ENCODE data around the gene CCSAP.
"Not testable (repeated sequence)": the region's sequence is repeated elsewhere in the genome, so short reads cannot be mapped to it uniquely, and the experiment has no call there.

CCSAP gene, protein sequence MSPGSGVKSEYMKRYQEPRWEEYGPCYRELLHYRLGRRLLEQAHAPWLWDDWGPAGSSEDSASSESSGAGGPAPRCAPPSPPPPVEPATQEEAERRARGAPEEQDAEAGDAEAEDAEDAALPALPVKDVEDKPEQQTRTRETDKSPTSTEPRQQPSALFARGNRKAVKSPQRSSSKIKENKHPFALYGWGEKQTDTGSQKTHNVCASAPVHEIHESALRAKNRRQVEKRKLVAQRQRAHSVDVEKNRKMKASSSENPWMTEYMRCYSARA

DNA sequence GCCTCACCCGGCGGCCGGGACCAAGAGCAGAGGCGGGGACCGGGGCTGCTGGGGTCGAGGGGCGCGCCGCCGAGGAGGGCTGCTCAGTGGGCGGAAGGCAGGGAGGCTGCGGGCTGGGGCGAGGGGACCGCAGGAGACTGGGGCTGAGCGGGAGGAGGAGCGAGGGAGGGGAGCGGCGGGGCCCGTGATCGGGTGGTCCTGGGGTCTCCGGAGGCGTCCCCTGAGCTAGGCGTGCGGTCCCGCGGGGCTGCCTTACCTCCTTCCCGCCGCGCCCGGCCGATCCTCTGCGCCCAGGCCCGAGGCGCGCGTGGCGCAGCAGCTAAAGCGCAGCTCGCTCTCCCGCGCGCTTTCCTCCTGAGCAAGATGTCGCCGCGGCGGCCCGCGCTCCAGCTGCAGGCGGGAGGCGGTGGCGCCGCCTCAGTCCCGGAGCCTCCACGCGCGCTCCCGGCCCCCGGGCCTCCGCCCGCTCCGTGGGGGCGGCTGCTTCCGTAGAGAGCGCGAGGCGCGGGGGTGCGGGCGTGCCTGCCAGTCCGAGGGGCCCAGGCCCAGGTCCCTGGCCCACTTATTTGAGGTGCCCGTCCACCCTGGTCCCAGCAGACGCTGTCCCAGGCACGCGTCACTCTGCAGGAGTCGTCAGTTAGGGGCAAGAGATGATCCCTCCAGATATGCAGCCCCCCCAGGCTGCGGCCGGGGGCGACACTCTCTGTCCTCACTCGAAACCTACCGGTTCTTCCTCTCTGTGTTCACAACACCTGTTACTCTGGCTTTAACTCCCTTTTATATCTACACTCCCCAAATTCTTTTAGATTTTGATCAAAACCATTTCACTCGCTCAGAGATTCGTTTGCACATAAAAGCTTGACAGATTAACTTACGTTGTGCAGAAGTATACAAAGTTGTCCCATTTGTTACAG is at the start of gene CCSAP:
TSS of gene CCSAP (minus strand) at position 392 of the 914 bp plus-strand sequence. CDS start 582 bp downstream, outside the sequence.
- DNase-seq (ENCODE audit: low spot score): peak; percentile 26

DNA sequence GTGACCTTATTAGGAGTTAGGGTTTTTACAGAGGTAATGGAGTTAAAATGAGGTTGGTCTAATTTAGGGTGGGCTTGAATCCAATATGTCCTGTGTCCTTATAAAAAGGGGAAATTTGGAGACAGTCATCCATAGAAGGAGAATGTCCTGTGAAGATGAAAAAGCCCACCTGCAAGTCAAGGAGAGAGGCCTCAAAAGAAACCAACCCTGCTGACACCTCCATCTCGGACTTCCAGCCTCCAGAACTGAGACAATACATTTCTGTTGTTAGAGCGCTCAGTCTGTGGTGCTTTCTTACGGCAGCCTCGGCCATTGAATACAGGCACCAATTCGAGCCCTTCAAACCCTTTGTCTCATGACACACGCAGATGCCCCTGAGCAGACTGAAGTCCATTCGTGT is 47.3 kb upstream of the CCSAP start:
- DNase-seq (ENCODE audit: low spot score): no peak

DNA sequence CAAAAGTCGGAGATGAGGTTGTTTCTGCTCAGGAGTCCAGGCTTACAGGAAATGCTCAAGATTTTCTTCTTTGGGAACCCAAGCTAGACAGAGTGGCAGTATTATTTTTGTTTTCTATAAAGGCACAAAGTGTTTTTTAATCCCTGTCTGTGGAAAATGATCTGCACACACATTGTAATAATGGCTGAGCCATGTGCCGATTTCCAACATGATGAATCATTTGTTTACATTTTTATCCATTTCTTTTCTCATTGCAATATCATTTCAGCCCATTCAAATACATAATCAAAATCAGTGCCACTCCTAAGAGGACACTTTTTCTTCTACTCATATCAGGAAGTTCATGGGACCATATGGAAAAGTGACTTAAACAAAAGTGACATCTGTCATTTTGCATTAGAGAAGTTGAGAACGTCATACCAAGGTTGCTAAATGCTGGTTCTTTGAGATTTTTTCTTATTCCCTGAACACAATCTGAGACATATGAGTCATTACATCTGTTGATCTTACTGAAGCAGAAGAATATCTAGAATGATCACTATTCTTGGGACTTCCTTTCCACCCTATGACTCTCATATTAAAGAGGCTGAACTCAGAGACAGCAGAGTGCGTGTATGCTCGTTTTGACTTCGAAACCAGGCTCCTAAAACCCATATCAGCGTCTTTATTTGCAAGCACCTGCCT is 46.2 kb upstream of the CCSAP start:
- DNase-seq (ENCODE audit: low spot score): no peak

DNA sequence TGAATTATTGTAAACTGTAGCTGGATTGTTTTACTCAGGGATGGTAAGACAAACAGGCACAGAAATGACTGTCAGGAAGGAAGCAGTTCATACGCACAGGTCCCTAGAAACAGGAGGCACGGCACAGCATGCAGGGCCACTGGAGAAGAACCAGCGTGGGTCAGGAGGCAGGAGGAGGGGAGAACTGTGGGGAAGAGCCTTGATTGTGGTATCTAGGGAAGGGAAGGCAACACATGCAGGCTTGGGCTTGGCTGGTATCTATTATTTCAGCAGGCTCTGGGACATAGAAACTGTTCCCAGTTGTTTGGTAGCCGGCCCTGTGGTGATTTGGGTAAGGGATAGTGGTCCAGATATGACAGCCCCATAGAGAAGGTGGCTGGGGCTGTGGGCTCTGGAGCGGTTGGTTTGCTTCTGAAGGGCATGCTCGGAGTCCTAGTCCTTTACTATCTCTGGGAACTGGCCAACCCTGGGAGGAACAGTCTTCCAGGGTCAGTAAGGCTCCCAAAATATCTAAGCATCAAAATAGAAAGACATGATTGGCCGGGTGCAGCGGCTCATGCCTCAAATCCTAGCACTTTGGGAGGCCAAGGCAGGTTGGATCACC is 43.1 kb upstream of the CCSAP start:
- DNase-seq (ENCODE audit: low spot score): no peak

DNA sequence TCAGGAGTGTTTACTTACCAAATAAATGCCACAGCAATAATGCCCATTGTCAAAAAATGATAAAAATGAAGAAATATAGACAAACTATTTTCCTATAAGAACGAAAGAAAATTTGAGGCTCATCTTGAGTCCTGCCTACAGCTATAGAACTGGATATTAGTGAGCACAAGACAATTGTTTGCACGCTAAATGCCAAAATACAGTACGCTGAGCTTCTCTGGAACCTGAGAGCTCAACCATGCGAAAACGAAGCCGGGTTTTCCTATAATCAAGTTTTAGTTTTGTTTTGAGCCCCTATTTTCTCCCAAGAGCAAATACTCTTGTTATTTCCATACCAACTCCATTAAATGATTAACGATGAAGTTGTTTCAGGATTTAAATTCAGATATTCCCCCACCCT is 42.0 kb upstream of the CCSAP start:
- DNase-seq (ENCODE audit: low spot score): no peak

DNA sequence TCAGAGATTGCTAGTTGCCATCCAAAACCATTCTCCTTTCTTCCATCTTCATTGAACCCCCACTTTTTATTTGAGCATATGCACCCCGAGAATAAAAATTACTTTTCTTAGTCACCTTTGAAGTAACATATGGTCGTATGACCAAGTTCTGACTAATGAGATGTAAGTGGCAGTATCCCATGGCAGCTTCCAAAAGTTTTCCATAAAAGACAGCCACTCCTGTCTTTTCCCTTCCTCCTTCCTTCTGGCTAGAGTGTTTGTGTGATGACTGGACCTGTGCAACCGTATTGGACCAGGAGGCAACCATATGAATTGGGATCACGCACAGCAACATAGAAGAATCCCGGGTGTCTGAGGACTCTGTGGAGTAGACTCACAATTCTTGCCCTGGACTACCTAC is 41.1 kb upstream of the CCSAP start:
- no peak for DNase-seq (ENCODE audit: low spot score)

DNA sequence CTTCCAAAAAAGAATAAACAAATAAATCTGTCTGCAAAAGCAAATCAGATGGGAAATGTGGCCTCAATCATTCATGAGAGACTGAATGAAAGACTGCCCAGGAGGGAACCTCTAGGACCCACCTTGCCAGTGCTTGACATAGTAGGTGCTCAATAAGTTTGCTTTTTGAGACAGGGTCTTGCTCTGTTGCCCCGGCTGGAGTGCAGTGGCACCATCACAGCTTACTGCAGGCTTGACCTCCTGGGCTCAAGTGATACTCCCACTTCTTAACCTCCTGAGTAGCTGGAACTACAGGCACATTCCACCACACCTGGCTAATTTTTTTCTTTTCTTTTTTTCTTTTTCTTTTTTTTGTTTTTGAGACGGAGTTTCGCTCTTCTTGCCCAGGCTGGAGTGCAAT is 40.3 kb upstream of the CCSAP start:
- no peak for DNase-seq (ENCODE audit: low spot score)

DNA sequence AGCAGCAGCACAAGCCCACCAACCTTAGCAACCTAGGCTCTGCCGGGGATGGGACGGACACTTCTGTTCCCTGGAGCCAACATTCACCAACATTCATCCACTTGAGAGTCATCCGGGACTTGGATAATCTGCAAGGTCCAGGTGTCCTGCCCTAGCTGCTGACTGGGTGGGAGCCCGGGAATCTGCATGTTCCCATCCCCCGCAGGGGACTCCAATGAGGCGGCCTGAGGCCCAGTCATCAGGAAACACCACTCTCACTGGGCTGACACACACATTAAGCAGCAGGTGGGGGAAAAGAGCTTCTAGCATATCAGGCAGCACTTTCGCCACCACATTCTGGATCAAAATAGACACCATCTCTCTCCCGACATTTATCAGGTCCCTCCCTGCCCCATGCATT is 38.4 kb upstream of the CCSAP start:
- DNase-seq (ENCODE audit: low spot score): no peak

DNA sequence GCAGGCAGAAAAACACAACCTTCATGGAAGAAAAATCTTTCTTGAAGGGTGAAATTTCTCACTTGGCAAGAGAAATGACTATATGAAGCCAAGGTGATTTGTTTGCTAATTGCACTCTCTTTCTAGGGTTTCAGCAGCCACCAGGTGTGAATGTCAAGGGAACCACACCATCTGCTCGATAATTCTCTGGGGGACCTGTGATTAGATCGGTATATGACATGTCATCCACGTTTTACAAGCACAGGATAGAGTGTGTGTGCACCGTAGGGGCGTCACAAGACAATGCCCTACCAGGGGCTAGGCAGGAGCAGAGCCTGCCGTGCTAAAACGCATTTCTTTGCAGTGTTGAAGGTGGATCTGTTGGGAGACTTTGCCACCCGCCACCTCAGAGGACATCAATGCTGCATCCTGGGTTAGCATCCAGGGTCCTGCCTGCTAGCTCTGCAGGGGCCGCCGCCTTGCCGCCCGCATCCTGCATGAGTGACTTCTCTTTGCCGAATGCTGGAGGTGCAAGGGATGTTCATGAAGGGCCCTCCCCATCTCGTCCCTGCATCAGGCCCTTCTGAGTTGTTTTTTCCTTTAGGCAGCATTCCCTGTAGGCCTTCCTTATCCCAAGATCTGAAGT is 37.8 kb upstream of the CCSAP start:
- no peak for DNase-seq (ENCODE audit: low spot score)

DNA sequence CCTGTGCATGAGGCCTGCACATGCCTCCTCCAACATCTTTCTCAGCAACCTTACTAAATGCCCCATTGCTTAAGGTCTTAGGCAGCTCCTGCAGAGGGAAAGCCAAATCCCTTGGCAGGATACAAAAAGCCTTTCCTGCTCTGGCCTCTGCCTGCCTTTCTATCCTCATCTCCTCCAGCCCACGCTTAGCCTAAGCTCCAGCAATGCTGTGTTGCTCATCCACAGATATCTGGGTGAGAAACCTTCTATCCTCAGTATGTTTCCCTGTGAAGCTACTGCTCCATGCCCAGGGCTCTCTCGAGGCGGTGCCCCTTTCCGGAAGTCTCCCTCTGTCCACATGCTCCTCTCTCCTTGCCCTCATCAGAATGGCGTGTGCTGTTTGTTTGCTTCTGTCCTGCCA is 37.0 kb upstream of the CCSAP start:
- no peak for DNase-seq (ENCODE audit: low spot score)

DNA sequence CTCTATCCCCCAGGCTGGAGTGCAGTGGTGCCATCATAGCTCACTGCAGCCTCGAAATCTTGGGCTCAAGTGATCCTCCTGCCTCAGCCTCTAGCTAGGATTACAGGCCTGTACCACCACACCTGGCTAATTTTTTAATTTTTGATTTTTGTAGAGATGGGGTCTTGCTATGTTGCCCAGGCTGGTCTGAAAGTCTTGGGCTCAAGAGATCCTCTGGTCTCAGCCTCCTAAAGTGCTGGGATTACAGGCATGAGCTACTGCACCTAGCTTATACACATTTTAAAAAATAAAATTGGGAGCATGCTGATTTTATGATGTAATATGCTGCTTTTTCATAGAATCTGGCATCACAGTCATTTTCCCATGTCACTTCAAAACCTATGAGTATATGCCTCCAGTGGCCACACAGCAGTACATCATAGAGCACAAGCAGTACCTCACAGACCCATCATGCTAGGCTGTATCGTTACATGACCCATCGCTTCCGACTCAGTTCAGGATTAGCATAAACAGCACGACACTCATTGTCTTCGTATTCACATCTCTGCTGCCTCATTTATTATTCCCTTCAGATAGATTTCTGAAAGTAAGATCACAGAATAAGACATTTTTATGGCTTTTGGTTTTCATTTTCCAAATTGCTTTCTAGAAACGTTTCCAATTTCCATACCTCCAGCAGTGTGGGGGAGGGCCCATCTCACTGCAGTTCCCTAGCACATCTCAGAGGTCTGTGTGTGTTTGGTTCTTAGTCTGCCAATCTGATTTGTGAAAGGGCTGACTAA is 35.9 kb upstream of the CCSAP start:
- DNase-seq (ENCODE audit: low spot score): no peak

DNA sequence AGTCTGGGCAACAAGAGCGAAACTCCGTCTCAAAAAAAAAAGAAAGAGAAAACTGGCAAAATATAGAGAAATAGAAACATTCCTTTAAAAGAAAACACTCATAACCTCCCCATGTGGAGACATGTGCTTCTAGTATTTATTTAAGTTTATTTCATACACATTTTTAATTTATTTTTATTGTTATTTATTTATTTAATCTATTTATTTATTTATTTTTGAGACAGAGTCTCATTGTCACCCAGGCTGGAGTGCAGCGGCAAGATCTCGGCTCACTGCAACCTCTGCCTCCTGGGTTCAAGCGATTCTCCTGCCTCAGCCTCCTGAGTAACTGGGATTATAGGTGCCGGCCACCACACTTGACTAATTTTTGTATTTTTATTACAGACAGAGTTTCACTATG is 35.2 kb upstream of the CCSAP start:
- not testable (repeated sequence) for DNase-seq (ENCODE audit: low spot score)

DNA sequence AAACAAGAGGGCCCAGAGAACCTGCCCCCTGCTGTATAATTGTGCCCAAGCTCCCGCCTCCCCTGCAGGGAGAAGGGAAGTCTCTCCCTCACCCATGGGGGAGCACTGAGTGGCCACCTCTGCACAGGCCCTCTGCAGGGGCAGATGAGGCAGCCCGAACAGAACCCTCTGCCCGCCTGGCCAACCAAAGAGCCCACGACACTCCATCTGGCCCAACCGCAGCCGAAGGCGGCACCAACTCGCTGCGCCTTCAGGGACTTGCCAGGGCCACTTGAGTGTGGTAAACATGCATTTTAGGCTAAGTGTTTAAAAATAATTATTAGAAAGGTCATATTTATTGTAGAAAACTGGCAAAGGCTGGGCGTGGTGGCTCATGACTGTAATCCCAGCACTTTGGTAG is 34.6 kb upstream of the CCSAP start:
- DNase-seq (ENCODE audit: low spot score): no peak

DNA sequence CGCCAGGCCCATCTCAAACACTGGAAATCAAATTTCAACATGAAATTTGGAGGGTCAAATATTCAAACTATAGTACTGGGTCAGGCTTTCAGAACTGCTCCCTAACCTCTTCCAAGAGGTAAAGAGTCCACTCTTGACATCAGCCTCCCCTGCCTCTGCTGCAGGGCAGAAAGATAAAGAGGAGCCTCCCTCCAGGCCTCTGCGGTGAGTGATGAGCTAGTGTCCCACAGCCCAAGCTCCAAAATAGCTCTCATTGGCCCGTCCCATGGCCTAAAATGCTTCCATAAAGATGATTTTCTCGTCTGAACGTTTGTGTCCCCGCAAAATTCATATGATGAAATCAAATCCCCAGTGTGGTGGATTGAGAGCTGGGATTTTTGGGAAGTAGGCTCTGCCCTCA is 33.7 kb upstream of the CCSAP start:
- no peak for DNase-seq (ENCODE audit: low spot score)

DNA sequence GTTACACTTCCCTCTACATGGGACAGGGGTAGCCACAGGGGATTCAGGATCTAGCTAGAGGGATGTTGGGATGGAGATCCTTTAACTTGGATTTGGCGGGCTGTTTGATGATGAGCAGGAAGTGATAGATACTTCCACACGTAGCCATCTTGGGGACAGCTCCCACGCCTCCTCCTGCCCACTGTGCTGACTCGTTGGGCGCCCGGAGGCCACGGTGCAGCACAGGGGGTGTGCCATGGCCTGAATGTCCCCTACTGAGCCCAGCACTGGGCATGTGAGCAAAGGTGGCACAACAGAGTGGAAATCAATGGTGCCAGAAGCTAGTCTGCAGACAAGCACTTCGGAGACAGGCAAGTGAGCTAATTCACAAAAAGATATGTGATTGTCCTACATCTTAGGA is 31.6 kb upstream of the CCSAP start:
- no peak for DNase-seq (ENCODE audit: low spot score)

DNA sequence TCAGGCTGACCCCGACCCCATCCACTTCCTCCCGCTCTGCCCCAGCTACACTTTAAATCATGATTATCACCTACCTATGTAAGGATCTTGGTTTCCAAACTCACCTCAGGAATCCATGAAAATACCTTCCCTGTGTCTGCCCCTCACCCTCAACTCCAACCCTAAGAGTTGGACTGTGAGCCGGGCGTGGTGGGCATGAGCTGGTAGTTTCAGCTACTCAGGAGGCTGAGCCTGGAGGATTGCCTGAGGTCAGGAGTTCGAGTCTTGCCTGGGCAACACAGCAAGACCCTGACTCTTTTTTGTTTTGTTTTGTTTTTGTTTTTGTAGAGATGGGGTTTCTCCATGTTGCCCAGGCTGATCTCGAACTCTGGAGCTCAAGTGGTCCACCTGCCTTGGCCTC is 30.5 kb upstream of the CCSAP start:
- DNase-seq (ENCODE audit: low spot score): no peak

DNA sequence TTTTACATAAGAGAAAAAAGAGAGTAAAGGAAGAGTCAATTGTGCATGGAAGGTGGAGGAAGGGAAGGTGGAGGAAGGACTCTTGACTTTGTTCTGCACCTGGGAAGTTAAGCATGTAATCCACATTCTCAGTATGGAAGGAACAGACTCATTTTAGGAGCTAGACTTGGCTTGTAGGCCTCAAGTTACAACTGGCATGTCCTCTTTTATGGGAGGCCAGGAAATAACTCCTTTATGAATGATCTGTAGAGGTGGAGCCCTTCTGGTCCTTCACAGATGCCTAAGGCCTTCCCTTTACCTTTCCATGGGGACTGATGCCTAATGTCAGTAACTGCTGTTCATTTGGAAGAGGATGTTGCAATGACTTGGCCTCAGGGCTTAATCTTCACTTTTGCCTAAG is 29.4 kb upstream of the CCSAP start:
- DNase-seq (ENCODE audit: low spot score): no peak

DNA sequence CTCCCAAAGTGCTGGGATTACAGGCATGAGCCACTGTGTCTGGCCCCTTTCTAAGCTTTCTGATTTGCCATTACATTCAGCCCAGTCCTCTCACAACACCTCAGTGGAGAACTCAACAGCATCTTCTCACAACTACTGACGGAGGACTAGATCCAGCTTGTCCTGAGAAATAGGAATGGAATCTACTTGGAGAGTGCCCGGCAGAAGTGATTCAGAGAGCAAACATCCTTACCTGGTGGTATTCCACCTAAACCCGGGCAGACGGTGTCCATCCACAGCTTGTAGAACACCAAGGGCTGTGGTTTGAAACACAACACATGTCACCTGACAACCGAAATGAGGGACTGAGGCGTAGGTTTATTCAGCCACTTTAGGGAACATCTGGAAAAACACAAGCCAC is 28.8 kb upstream of the CCSAP start:
- DNase-seq (ENCODE audit: low spot score): no peak

DNA sequence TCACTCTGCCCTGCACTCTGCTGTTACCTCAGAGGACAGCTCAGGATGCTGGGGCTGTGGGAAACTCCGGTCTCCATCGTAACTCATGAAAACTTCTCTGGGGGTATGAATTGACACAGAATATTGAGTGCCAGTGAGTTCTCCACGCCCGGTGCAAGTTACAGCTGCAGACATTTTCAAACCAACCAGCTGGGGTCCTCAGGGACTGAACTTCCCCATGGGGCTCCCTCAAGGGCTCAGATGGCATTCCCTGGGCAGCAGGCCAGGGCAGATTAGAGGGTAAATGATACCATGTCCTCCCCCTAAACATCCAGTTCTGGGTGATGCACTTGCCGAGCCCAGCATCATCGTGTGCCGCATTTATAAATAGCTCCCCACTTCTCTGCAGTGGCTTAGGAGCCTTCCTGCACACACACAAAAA is 27.8 kb upstream of the CCSAP start:
- DNase-seq (ENCODE audit: low spot score): no peak

DNA sequence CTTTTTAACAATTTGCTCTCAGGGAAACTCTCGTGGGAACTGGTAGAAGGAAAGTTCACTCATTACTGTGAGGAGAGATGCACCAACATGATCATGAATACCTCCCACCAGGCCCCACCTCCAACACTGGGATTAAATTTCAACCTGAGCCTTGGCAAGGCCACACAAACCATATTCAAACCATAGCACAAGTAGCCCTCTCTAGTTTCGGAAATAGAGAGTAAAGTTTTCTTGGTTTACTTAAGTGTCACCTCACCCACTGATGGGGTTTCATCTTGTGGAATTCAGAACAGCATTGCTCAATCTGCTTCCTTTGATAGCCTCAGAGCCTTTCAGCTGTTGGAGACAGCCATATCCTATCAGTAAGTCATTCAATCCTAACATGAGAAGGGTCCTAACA is 25.5 kb upstream of the CCSAP start:
- DNase-seq (ENCODE audit: low spot score): no peak

DNA sequence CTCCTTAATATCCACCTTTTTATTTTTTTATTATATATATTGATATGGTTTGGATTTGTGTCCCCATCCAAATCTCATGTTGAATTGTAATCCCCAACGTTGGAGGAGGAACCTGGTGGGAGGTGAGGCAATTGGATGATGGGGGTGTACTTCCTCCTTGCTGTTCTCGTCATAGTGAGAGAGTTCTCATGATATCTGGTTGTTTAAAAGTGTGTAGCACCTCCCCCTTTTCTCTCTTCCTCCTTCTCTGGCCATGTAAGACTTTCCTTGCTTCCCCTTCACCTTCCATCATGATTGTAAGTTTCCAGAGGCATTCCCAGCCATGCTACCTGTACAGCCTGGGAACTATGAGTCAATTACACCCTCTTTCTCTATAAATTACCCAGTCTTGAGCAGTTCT is 22.7 kb upstream of the CCSAP start:
- no peak for DNase-seq (ENCODE audit: low spot score)
